ENCODE measurements around the gene C19orf85.

The C19orf85 gene

DNA sequence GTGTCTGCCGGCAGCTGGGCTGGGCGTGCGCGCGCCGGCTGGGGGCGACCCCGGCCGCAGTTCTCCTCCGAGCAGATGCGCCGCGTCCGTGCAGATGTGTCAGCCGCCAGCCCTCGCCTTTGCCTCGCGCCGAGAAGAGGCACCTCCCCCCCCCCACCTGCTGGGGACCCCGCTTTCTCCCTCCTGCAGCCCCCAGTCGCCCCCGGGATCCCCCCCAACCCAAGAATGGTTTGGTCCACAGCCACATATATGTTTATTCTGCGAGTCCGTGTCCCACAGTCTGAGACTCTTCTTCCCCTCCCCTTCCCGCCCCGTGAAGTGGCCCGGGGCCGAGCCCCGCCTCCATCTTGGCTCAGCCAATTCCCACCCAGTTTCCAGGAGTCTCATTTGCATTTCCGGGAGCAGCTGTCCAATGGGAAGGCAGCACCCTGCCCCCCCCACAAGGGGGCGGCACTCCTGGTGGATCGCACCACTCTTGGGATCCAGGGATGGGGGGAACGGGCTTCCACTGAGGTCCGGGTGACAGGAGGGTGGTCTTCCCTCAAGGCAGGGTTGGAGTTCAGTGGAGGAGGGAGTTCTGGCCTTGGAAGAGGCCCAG lies 11.7 kb downstream of the C19orf85 start (continued):
- TF ChIP-seq, protein P1, sequence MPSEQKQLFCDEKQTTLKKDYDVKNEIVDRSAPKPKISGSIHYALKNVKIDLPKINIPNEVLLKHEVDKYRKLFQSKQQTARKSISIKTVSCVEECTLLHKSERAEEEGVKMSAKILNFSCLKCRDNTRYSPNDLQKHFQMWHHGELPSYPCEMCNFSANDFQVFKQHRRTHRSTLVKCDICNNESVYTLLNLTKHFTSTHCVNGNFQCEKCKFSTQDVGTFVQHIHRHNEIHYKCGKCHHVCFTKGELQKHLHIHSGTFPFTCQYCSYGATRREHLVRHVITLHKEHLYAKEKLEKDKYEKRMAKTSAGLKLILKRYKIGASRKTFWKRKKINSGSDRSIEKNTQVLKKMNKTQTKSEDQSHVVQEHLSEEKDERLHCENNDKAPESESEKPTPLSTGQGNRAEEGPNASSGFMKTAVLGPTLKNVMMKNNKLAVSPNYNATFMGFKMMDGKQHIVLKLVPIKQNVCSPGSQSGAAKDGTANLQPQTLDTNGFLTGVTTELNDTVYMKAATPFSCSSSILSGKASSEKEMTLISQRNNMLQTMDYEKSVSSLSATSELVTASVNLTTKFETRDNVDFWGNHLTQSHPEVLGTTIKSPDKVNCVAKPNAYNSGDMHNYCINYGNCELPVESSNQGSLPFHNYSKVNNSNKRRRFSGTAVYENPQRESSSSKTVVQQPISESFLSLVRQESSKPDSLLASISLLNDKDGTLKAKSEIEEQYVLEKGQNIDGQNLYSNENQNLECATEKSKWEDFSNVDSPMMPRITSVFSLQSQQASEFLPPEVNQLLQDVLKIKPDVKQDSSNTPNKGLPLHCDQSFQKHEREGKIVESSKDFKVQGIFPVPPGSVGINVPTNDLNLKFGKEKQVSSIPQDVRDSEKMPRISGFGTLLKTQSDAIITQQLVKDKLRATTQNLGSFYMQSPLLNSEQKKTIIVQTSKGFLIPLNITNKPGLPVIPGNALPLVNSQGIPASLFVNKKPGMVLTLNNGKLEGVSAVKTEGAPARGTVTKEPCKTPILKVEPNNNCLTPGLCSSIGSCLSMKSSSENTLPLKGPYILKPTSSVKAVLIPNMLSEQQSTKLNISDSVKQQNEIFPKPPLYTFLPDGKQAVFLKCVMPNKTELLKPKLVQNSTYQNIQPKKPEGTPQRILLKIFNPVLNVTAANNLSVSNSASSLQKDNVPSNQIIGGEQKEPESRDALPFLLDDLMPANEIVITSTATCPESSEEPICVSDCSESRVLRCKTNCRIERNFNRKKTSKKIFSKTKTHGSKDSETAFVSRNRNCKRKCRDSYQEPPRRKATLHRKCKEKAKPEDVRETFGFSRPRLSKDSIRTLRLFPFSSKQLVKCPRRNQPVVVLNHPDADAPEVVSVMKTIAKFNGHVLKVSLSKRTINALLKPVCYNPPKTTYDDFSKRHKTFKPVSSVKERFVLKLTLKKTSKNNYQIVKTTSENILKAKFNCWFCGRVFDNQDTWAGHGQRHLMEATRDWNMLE (tag by site-specific recombination; conservative IDR thresholded peaks at IDR 0.05; ENCODE audit: low read depth), result no peak
- TF ChIP-seq SP2 (tag by site-specific recombination; IDR thresholded peaks at IDR 0.05), result peak; percentile 64
- TF ChIP-seq, protein P2, sequence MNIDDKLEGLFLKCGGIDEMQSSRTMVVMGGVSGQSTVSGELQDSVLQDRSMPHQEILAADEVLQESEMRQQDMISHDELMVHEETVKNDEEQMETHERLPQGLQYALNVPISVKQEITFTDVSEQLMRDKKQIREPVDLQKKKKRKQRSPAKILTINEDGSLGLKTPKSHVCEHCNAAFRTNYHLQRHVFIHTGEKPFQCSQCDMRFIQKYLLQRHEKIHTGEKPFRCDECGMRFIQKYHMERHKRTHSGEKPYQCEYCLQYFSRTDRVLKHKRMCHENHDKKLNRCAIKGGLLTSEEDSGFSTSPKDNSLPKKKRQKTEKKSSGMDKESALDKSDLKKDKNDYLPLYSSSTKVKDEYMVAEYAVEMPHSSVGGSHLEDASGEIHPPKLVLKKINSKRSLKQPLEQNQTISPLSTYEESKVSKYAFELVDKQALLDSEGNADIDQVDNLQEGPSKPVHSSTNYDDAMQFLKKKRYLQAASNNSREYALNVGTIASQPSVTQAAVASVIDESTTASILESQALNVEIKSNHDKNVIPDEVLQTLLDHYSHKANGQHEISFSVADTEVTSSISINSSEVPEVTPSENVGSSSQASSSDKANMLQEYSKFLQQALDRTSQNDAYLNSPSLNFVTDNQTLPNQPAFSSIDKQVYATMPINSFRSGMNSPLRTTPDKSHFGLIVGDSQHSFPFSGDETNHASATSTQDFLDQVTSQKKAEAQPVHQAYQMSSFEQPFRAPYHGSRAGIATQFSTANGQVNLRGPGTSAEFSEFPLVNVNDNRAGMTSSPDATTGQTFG (tag by site-specific recombination; IDR thresholded peaks at IDR 0.05; ENCODE audit: borderline replicate concordance), result no peak
- no peak for TF ChIP-seq YY2 (tag by site-specific recombination; IDR thresholded peaks at IDR 0.05)

DNA sequence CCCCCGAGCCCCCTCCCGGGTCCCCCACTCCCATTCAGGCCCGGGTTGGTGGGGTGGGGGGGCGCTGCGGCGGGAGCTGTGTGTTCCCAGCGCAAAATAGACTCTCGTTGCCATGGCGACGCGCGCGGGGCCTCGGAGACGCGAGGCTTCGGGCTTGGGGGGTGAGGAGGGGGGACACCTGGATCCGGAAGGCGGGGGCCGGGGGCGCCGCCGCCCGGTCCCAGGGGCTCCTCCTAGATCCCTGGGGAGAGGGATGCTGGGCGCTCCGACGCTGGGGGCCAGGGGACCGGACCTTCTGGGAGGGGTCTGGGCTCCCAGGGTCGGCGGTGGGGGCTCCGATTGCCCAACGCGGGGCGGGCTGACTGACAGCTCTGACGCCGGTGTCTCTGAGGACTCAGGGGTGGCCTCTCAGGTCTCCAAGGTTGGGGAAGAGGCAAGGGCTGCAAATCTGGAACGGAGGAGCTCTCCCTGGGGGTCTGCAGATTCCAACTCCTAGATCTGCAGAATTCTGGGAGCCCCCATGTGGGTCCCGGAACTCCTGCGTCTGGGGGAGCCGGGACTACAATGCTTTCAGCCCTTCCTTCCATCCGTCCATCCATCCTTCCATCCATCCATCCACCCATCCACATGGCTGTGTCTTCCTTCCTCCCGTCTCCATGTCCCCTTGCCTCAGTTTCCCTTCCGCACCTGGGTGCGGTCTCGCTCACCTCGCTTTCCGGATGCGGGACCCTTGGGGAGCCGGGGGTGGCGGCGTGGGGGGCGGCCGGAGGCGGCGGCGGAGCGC lies 12.4 kb downstream of the C19orf85 start:
- ChIA-PET CTCF (interaction anchor here (0.6 to 1.8 kb wide), 7 partner anchors 15 to 287 kb away, joined by 3 to 14 read pairs (median 4); no protein-coding TSS in a partner anchor), POLR2A (interaction anchor here (0.6 to 0.9 kb wide), 2 partner anchors 10 to 193 kb away, joined by 3 read pairs; partner anchors contain the start of gene ISOC2)
- no peaks in the 10 kb centered on the region for H3K9me3 ChIP-seq (ENCODE audit: control insufficient read depth, insufficient read depth, low read depth, low read length)
- no peak overlapping the region for H3K27ac ChIP-seq (ENCODE audit: extremely low read depth, low read depth, low read length)
- H3K4me1 ChIP-seq (ENCODE audit: control insufficient read depth, insufficient read depth, low read length), result no peaks in the 10 kb centered on the region
- no peak for TF ChIP-seq GFI1B (tag by site-specific recombination; IDR thresholded peaks at IDR 0.05)
- peak; percentile 16; the same call in 1 of the 2 replicates for TF ChIP-seq ZXDB (tag by site-specific recombination; IDR thresholded peaks at IDR 0.05)
- no peak for TF ChIP-seq TRIM28 (IDR thresholded peaks at IDR 0.05; ENCODE audit: borderline replicate concordance, low read length)
- TF ChIP-seq, protein P3, sequence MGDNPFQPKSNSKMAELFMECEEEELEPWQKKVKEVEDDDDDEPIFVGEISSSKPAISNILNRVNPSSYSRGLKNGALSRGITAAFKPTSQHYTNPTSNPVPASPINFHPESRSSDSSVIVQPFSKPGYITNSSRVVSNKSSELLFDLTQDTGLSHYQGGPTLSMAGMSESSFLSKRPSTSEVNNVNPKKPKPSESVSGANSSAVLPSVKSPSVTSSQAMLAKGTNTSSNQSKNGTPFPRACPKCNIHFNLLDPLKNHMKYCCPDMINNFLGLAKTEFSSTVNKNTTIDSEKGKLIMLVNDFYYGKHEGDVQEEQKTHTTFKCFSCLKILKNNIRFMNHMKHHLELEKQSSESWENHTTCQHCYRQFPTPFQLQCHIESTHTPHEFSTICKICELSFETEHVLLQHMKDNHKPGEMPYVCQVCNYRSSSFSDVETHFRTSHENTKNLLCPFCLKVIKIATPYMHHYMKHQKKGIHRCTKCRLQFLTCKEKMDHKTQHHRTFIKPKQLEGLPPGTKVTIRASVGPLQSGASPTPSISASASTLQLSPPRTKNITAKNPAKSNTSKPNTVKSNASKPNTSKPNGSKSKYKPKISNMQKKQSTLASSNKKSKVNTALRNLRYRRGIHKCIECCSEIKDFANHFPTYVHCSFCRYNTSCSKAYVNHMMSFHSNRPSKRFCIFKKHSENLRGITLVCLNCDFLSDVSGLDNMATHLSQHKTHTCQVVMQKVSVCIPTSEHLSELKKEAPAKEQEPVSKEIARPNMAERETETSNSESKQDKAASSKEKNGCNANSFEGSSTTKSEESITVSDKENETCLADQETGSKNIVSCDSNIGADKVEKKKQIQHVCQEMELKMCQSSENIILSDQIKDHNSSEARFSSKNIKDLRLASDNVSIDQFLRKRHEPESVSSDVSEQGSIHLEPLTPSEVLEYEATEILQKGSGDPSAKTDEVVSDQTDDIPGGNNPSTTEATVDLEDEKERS (tag by site-specific recombination; IDR thresholded peaks at IDR 0.05), result no peak
- peak; percentile 53 for TF ChIP-seq GLIS1 (tag by site-specific recombination; IDR thresholded peaks at IDR 0.05)
- TF ChIP-seq GLIS2 (tag by site-specific recombination; IDR thresholded peaks at IDR 0.05), result peak; percentile 37
- TF ChIP-seq, protein P4, sequence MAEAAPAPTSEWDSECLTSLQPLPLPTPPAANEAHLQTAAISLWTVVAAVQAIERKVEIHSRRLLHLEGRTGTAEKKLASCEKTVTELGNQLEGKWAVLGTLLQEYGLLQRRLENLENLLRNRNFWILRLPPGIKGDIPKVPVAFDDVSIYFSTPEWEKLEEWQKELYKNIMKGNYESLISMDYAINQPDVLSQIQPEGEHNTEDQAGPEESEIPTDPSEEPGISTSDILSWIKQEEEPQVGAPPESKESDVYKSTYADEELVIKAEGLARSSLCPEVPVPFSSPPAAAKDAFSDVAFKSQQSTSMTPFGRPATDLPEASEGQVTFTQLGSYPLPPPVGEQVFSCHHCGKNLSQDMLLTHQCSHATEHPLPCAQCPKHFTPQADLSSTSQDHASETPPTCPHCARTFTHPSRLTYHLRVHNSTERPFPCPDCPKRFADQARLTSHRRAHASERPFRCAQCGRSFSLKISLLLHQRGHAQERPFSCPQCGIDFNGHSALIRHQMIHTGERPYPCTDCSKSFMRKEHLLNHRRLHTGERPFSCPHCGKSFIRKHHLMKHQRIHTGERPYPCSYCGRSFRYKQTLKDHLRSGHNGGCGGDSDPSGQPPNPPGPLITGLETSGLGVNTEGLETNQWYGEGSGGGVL (tag by site-specific recombination; IDR thresholded peaks at IDR 0.05), result peak; percentile 66; the same call in 1 of the 2 replicates
- TF ChIP-seq, protein P5, sequence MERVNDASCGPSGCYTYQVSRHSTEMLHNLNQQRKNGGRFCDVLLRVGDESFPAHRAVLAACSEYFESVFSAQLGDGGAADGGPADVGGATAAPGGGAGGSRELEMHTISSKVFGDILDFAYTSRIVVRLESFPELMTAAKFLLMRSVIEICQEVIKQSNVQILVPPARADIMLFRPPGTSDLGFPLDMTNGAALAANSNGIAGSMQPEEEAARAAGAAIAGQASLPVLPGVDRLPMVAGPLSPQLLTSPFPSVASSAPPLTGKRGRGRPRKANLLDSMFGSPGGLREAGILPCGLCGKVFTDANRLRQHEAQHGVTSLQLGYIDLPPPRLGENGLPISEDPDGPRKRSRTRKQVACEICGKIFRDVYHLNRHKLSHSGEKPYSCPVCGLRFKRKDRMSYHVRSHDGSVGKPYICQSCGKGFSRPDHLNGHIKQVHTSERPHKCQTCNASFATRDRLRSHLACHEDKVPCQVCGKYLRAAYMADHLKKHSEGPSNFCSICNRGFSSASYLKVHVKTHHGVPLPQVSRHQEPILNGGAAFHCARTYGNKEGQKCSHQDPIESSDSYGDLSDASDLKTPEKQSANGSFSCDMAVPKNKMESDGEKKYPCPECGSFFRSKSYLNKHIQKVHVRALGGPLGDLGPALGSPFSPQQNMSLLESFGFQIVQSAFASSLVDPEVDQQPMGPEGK (tag by site-specific recombination; IDR thresholded peaks at IDR 0.05), result peak; percentile 70; the same call in 1 of the 2 replicates
- TF ChIP-seq ZNF404 (tag by site-specific recombination; IDR thresholded peaks at IDR 0.05), result no peak
- no peak for TF ChIP-seq ZNF155 (tag by site-specific recombination; IDR thresholded peaks at IDR 0.05)
- TF ChIP-seq ZNF366 (tag by site-specific recombination; conservative IDR thresholded peaks at IDR 0.05), result peak; percentile 80
- H3K4me3 ChIP-seq (ENCODE audit: low read depth, low read length), result no peak overlapping the region
- no peaks in the 10 kb centered on the region for H3K36me3 ChIP-seq (ENCODE audit: control insufficient read depth in 2 of 2, insufficient read depth in 1 of 2, low read length in 2 of 2)
